Measurements from ENCODE around the gene CD63.
"Not testable (repeated sequence)": the region's sequence is repeated elsewhere in the genome, so short reads cannot be mapped to it uniquely, and the experiment has no call there.

CD63 gene

GRCh38 chr12:55728939-55729818 is at the start of gene CD63:
TSS of gene CD63 (minus strand) at chr12:55729009. CDS start at chr12:55728341, 668 bp downstream.
- peak; percentile 88 for DNase-seq (ENCODE audit: low read depth)
- peak within 1 kb of the TSS; percentile 90 for H3K4me3 ChIP-seq (ENCODE audit: low read depth, low read length)

GRCh38 chr12:55777856-55778255 is 49.0 kb upstream of the CD63 start:
- H3K4me3 ChIP-seq (ENCODE audit: low read depth, low read length) = no peak overlapping the region
- DNase-seq (ENCODE audit: low read depth) = no peak

- DNase-seq (ENCODE audit: low read depth) = peak; percentile 7
- H3K4me3 ChIP-seq (ENCODE audit: low read depth, low read length) = no peak overlapping the region
These were observed 42.9 kb upstream of the CD63 start for GRCh38 chr12:55771736-55772135.

GRCh38 chr12:55767156-55767555 is 38.3 kb upstream of the CD63 start:
- H3K4me3 ChIP-seq (ENCODE audit: low read depth, low read length) = no peak overlapping the region

GRCh38 chr12:55765736-55766290 is 37.0 kb upstream of the CD63 start:
- no peak for DNase-seq (ENCODE audit: low read depth)

More at GRCh38 chr12:55767156-55767555, 38.3 kb upstream of the CD63 start:
- no peak for DNase-seq (ENCODE audit: low read depth)

GRCh38 chr12:55762646-55763045 is 33.8 kb upstream of the CD63 start:
- H3K4me3 ChIP-seq (ENCODE audit: low read depth, low read length) = no peak overlapping the region
- DNase-seq (ENCODE audit: low read depth) = no peak

More at GRCh38 chr12:55765736-55766290, 37.0 kb upstream of the CD63 start:
- H3K4me3 ChIP-seq (ENCODE audit: low read depth, low read length) = no peak overlapping the region

- no peak for DNase-seq (ENCODE audit: low read depth)
These were observed 31.9 kb upstream of the CD63 start for GRCh38 chr12:55760663-55761062.

GRCh38 chr12:55758575-55758974 is 29.8 kb upstream of the CD63 start:
- H3K4me3 ChIP-seq (ENCODE audit: low read depth, low read length); DNase-seq (ENCODE audit: low read depth): not testable (repeated sequence)

More at GRCh38 chr12:55760663-55761062, 31.9 kb upstream of the CD63 start:
- H3K4me3 ChIP-seq (ENCODE audit: low read depth, low read length) = no peak overlapping the region

- DNase-seq (ENCODE audit: low read depth) = no peak
- H3K4me3 ChIP-seq (ENCODE audit: low read depth, low read length) = no peak overlapping the region
These were observed 28.9 kb upstream of the CD63 start for GRCh38 chr12:55757701-55758100.

GRCh38 chr12:55755246-55755645 is 26.4 kb upstream of the CD63 start:
- no peak for DNase-seq (ENCODE audit: low read depth)

GRCh38 chr12:55748230-55748993 is 19.6 kb upstream of the CD63 start:
- no peak overlapping the region for H3K4me3 ChIP-seq (ENCODE audit: low read depth, low read length)
- DNase-seq (ENCODE audit: low read depth) = no peak

More at GRCh38 chr12:55755246-55755645, 26.4 kb upstream of the CD63 start:
- no peak overlapping the region for H3K4me3 ChIP-seq (ENCODE audit: low read depth, low read length)

- no peak for DNase-seq (ENCODE audit: low read depth)
- H3K4me3 ChIP-seq (ENCODE audit: low read depth, low read length) = no peak overlapping the region
These were observed 18.1 kb upstream of the CD63 start for GRCh38 chr12:55746913-55747231.

GRCh38 chr12:55746174-55746912 is 17.5 kb upstream of the CD63 start:
- DNase-seq (ENCODE audit: low read depth) = no peak

GRCh38 chr12:55745361-55746173 is 16.8 kb upstream of the CD63 start:
- no peak for DNase-seq (ENCODE audit: low read depth)
- H3K4me3 ChIP-seq (ENCODE audit: low read depth, low read length) = peak overlapping the region; percentile 73

More at GRCh38 chr12:55746174-55746912, 17.5 kb upstream of the CD63 start:
- H3K4me3 ChIP-seq (ENCODE audit: low read depth, low read length) = no peak overlapping the region

GRCh38 chr12:55744340-55745030 is 15.7 kb upstream of the CD63 start:
- no peak for DNase-seq (ENCODE audit: low read depth)
- H3K4me3 ChIP-seq (ENCODE audit: low read depth, low read length) = peak overlapping the region; percentile 73

- no peak for DNase-seq (ENCODE audit: low read depth)
- H3K4me3 ChIP-seq (ENCODE audit: low read depth, low read length) = peak overlapping the region; percentile 73
These were observed 14.9 kb upstream of the CD63 start for GRCh38 chr12:55743406-55744339.

Data from skeletal muscle cell (primary cell).